ENCODE results near the gene MMP7.

The MMP7 gene

GRCh38 chr11:102489186-102490145 lies 41.1 kb downstream of the MMP7 start:
- TF ChIP-seq, protein P1, sequence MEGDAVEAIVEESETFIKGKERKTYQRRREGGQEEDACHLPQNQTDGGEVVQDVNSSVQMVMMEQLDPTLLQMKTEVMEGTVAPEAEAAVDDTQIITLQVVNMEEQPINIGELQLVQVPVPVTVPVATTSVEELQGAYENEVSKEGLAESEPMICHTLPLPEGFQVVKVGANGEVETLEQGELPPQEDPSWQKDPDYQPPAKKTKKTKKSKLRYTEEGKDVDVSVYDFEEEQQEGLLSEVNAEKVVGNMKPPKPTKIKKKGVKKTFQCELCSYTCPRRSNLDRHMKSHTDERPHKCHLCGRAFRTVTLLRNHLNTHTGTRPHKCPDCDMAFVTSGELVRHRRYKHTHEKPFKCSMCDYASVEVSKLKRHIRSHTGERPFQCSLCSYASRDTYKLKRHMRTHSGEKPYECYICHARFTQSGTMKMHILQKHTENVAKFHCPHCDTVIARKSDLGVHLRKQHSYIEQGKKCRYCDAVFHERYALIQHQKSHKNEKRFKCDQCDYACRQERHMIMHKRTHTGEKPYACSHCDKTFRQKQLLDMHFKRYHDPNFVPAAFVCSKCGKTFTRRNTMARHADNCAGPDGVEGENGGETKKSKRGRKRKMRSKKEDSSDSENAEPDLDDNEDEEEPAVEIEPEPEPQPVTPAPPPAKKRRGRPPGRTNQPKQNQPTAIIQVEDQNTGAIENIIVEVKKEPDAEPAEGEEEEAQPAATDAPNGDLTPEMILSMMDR (IDR thresholded peaks at IDR 0.05; ENCODE audit: low read length, missing control alignments): no peak
- DNase-seq (ENCODE audit: low read depth): no peak
- no peak overlapping the region for H3K4me3 ChIP-seq (replicated peaks; ENCODE audit: low read depth, low read length)

DNA sequence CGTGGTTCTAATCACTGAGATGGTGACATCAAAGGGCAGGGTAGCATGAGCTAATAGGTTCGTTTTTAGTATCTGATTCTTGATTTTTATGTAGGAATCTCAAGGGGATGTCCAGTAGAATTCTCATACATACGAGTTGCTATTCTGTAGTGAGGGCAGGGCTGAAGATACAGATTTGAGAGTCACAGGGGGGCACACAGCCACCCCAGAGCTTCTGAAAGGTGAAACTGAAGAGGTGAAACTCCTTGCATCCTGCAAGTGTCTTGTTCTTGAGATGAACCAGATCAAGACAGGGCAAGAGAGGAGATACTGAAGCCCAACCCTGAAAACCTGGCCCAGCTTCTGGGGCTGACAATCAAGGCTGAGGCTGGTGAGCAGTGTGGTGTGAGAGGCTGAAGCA lies 42.3 kb downstream of the MMP7 start:
- DNase-seq (ENCODE audit: low read depth): no peak

GRCh38 chr11:102487214-102487613 lies 43.3 kb downstream of the MMP7 start:
- no peak for DNase-seq (ENCODE audit: low read depth)
- no peak overlapping the region for H3K4me3 ChIP-seq (replicated peaks; ENCODE audit: low read depth, low read length)
- TF ChIP-seq, protein P1 (IDR thresholded peaks at IDR 0.05; ENCODE audit: low read length, missing control alignments): no peak

More for the DNA sequence above, 42.3 kb downstream of the MMP7 start:
- H3K4me3 ChIP-seq (replicated peaks; ENCODE audit: low read depth, low read length): no peak overlapping the region
- TF ChIP-seq, protein P1 (IDR thresholded peaks at IDR 0.05; ENCODE audit: low read length, missing control alignments): no peak

DNA sequence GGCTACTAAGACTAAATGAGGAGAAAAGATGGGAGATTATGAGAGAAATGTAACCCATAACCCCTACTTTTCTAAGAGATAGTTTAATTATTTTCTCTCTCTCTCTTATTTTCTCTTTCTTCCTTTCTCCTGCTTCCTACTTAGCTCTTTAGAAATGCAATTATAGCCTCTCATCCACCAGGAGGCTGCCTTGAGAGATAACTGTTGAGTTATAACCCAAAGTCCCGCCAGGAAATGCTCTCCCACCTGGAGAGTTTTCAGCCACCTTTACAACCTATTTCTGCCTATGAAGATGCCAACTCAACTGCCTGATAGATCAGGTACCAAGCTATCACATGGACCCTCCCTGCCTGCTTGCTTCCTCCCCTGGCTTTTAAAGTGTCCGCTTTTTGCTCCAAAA lies 44.0 kb downstream of the MMP7 start:
- H3K4me3 ChIP-seq (replicated peaks; ENCODE audit: low read depth, low read length): no peak overlapping the region
- DNase-seq (ENCODE audit: low read depth): no peak
- TF ChIP-seq, protein P1 (IDR thresholded peaks at IDR 0.05; ENCODE audit: low read length, missing control alignments): no peak

DNA sequence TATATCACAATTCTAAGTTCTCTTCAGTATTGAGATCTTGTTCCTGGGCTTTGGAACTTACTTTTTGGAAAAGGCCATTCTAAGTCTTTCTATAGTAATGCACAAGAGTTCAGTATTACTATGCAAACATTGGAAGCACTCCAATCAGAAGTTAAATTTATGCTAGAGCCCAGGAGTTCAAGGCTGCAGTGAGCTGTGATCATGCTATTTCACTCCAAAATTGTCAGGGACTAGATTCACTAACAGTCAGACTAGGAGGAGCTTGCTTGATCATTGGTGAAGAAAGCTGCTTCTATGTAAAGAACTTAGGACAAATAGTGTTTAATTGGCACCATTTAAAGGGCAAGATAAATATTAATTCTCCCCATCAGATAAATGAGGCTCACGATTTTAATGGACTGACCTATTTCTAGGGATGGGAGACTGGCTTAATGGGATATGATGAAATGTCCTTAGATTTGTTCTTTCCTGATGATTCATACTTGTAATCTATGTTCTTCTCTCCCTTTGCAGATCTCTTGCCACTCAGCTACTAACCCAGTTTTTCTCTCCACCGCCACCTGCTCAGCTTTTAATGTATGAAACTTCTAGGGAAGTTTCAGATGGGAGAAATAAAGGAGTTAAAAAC lies 45.3 kb downstream of the MMP7 start:
- TF ChIP-seq, protein P1 (IDR thresholded peaks at IDR 0.05; ENCODE audit: low read length, missing control alignments): no peak
- DNase-seq (ENCODE audit: low read depth): peak; percentile 57
- H3K4me3 ChIP-seq (replicated peaks; ENCODE audit: low read depth, low read length): no peak overlapping the region

GRCh38 chr11:102482433-102482832 lies 48.1 kb downstream of the MMP7 start:
- no peak for DNase-seq (ENCODE audit: low read depth)
- TF ChIP-seq, protein P1 (IDR thresholded peaks at IDR 0.05; ENCODE audit: low read length, missing control alignments): no peak
- no peak overlapping the region for H3K4me3 ChIP-seq (replicated peaks; ENCODE audit: low read depth, low read length)
